Heart left ventricle (tissue), 16 donors: Measurements from ENCODE around the gene TTN. TPM values are rescaled to one million over a fixed set of nuclear protein-coding genes. Genes with fewer than 3 reads are reported as not detected.

Experiments
- ATAC-seq, 4 donors: fragments of 200-7000 bp; cut with Tn5 transposase; one replicate each; pipeline ENCODE4 v1.9.1; 2020 to 2022; ENCODE audit warnings: moderate library complexity in 4 of 4, mild to moderate bottlenecking in 3 of 4, moderate number of reproducible peaks in 1 of 4
- DNase-seq, 5 donors: peaks; one replicate each; pipeline ENCODE4 v3.0.0-alpha.2; 2020
- H3K27ac ChIP-seq, 12 donors: fragments of 200-600 bp; sonication (generic) in 4 of 12; one replicate each; pipeline versions ENCODE4 v1.5.0 to v1.8.0; 2016 to 2022; ENCODE audit warnings: mild to moderate bottlenecking in 2 of 12
- H3K27me3 ChIP-seq, 9 donors: fragments of 200-600 bp; sonication (generic) in 2 of 9; one replicate each; pipeline versions ENCODE4 v1.5.1 to v1.8.0; 2016 to 2022; ENCODE audit warnings: mild to moderate bottlenecking in 3 of 9
- H3K36me3 ChIP-seq, 9 donors: fragments of 200-600 bp; sonication (generic) in 2 of 9; one replicate each; pipeline versions ENCODE4 v1.5.0 to v1.8.0; 2018 to 2022; ENCODE audit warnings: mild to moderate bottlenecking in 2 of 9
- H3K4me1 ChIP-seq, 12 donors: fragments of 200-600 bp; sonication (generic) in 4 of 12; one replicate each; pipeline versions ENCODE4 v1.5.0 to v1.8.0; 2016 to 2022; ENCODE audit warnings: mild to moderate bottlenecking in 3 of 12
- H3K4me3 ChIP-seq, 12 donors: fragments of 200-600 bp; sonication (generic) in 4 of 12; one replicate each; pipeline versions ENCODE4 v1.5.0 to v1.8.0; 2017 to 2022; ENCODE audit warnings: mild to moderate bottlenecking in 9 of 12, moderate library complexity in 4 of 12
- H3K9me3 ChIP-seq, 12 donors: fragments of 200-600 bp; sonication (generic) in 4 of 12; one replicate each; pipeline versions ENCODE4 v1.5.0 to v1.8.0; 2016 to 2022; ENCODE audit warnings: mild to moderate bottlenecking in 1 of 12
- POLR2A ChIP-seq, 2 donors: fragments of 450-650 bp; IDR thresholded peaks; one replicate each; pipeline ENCODE4 v1.6.1; 2017; ENCODE audit warnings: antibody characterized with exemption in 2 of 2, mild to moderate bottlenecking in 2 of 2, moderate library complexity in 2 of 2
- WGBS, 4 donors: extraction: QIAGEN DNeasy Blood & Tissue Kit in 2 of 4; methylation state at CpG; one replicate each; pipeline versions ENCODE4 v1.1.5 to v1.1.7; 2013 to 2018; 5-methylcytosine and 5-hydroxymethylcytosine counted together
- intact Hi-C, 10 donors: fragments of 100-400 bp; cut with DNase I; formaldehyde crosslinking; loops; one replicate each; pipeline versions ENCODE4 v1.11.1 to v1.14.2; 2022
- polyA plus RNA-seq, 2 donors: library from polyadenylated mRNA; stranded (reverse); fragments of 200-250 nt; gene quantifications; one replicate each; pipeline ENCODE4 v1.2.3, GENCODE V29; 2013
- total RNA-seq, 9 donors: library from RNA; depleted of rRNA in 2 of 9; stranded (reverse); fragments of >200 nt in 2 of 9; fragmentation: NEBNext Ultra II Directional in 3 of 9; extraction: Animal tissue kit (Norgen Biotek cat#: 25700) in 3 of 9; gene quantifications; one replicate each; pipeline versions ENCODE4 v1.1.0 to v1.2.4, GENCODE V29; 2016 to 2023
- TF ChIP-seq, protein P1 (sequence below), 12 donors: fragments of 200-600 bp; sonication (generic) in 4 of 12; IDR thresholded peaks; one replicate each; pipeline versions ENCODE4 v1.5.0 to v1.8.0; 2018 to 2022; ENCODE audit warnings: antibody characterized with exemption in 12 of 12, mild to moderate bottlenecking in 5 of 12
- donor health status: ischemic (EF 13 %, LVEDD 7.1; RV severe dilation, severe dysfunction).
- donor health status: healthy with polysubstance abuse.
- donor health status: DM: no; HTN: yes; CAD: no.
- donor health status: DM: no; HTN: no; CAD: no.
- donor health status: ischemic (EF 25% LVEDD 6.9; RV normal size, moderate dysfunction).
- donor health status: ischemic (EF 25% LVEDD 5.7; RV mildly dilated, moderate dysfunction).
- donor health status: healthy.
- donor health status: DM: yes; HTN: yes; CAD: no.
- donor health status: ischemic (EF 35%, LVEDD 5.7; RV mildly dilated, moderate dysfunction).
- donor health status: nonischemic (EF 11% LVEDD 7.7; RV severe dilation, severe dysfunction).
- donor health status: DM: yes; HTN: yes; CAD: no.
- donor health status: PGD.
- donor health status: ischemic (EF 29% LVEDD 5.4; RV normal size, mild dysfunction).
- donor health status: nonischemic (EF 23%, LVEDD 6.1; RV moderate dilation, normal function).

Gene TTN
- total and polyA plus RNA-seq, 11 donors, result 136 to 4,653 (median 3,379) TPM

DNA sequence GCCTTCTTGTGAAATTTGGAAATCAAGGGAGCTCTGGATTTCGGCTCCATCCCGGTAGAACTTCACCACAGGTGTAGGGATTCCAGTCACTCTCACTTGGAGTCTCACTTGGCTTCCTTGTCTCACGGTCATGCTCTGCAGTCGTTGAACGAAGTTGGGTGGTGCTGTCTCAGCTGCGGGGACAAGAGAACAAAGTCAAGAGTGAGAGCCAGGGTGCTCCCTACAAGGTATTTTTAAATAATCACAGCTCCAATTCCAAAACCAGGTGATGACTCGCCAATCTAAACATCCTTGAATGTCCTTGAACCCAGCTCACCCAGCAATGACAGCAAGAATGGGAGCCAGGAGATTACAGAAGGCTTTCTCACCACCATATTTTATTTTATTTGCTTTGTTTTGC lies 6.7 kb downstream of the TTN start:
- intact Hi-C loops, result loop anchor here in 2 of 10 donors (2.0 to 10.0 kb wide), 2 partner anchors 64 to 112 kb away; no protein-coding TSS in a partner anchor
- Histone ChIP-seq H3K4me1 (peaks cover 0 to 20% (median 0%) of the 10 kb centered on the region in 12 donors), H3K27ac (peak overlapping the region; percentile 21 to 97 (median 84)), H3K36me3 (peaks cover 0 to 90% (median 55%) of the 10 kb centered on the region in 9 donors), H3K9me3 (peaks cover 0 to 11% (median 0%) of the 10 kb centered on the region in 12 donors), H3K4me3 (peak overlapping the region in 10 of 12 donors; percentile 9 to 66 (median 56)), H3K27me3 (no peaks in the 10 kb centered on the region)
- DNase-seq (peak in 2 of 5 donors; percentile 19 to 27), ATAC-seq (peak; percentile 45 to 66 (median 56))
- peak; percentile 10 to 15 for TF ChIP-seq POLR2A (IDR thresholded peaks at IDR 0.05)
- TF ChIP-seq, protein P1, sequence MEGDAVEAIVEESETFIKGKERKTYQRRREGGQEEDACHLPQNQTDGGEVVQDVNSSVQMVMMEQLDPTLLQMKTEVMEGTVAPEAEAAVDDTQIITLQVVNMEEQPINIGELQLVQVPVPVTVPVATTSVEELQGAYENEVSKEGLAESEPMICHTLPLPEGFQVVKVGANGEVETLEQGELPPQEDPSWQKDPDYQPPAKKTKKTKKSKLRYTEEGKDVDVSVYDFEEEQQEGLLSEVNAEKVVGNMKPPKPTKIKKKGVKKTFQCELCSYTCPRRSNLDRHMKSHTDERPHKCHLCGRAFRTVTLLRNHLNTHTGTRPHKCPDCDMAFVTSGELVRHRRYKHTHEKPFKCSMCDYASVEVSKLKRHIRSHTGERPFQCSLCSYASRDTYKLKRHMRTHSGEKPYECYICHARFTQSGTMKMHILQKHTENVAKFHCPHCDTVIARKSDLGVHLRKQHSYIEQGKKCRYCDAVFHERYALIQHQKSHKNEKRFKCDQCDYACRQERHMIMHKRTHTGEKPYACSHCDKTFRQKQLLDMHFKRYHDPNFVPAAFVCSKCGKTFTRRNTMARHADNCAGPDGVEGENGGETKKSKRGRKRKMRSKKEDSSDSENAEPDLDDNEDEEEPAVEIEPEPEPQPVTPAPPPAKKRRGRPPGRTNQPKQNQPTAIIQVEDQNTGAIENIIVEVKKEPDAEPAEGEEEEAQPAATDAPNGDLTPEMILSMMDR (IDR thresholded peaks at IDR 0.05), result no peak
- 47 to 89% (median 67%) methylated on average over 7 of the region's 7 CpGs for WGBS, 4 donors

DNA sequence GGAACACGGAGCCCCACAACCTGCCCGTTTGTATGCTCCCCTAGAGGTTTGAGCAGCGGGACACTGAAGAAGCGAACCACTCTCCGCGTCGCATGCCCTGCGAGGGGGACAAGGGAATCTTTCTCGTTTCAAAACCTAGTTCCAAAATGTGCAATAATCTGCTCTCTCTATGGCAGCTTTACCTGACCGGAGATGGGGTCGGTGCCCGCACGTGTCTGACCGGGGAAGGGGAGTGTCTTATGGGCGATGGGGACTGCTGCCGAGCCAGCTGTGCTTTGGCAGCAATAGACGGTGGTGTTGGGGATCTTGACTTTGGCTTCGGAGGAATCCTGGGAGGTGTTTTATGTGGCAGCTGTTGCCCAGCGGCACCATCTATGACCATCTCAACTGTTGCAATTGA lies 7.9 kb downstream of the TTN start:
- Histone ChIP-seq H3K36me3 (peaks cover 0 to 98% (median 64%) of the 10 kb centered on the region in 9 donors), H3K27me3 (no peaks in the 10 kb centered on the region), H3K4me3 (peak overlapping the region in 9 of 12 donors; percentile 1 to 66 (median 51)), H3K9me3 (peaks cover 0 to 11% (median 0%) of the 10 kb centered on the region in 12 donors), H3K27ac (peak overlapping the region in 8 of 12 donors; percentile 81 to 97 (median 88)), H3K4me1 (peaks cover 0 to 29% (median 0%) of the 10 kb centered on the region in 12 donors)
- 63 to 77% (median 68%) methylated on average over 14 to 19 of the region's 19 CpGs for WGBS, 4 donors
- TF ChIP-seq POLR2A (IDR thresholded peaks at IDR 0.05), result no peak
- TF ChIP-seq, protein P1 (IDR thresholded peaks at IDR 0.05), result no peak
- intact Hi-C loops, result loop anchor here in 4 of 10 donors (5.0 to 10.0 kb wide), 3 partner anchors 98 to 335 kb away; no protein-coding TSS in a partner anchor
- DNase-seq (peak in 2 of 5 donors; percentile 17 to 34), ATAC-seq (peak in 3 of 4 donors; percentile 1 to 33 (median 6))

- H3K36me3 ChIP-seq, result peaks cover 0 to 100% (median 65%) of the 10 kb centered on the region in 9 donors
- no peak for ATAC-seq
- peak overlapping the region in 1 of 12 donors; percentile 10 for H3K4me3 ChIP-seq
- intact Hi-C loops, result loop anchor here in 8 of 10 donors (1.0 to 10.0 kb wide), 6 partner anchors 101 to 339 kb away; no protein-coding TSS in a partner anchor
- peaks cover 0 to 50% (median 2%) of the 10 kb centered on the region in 12 donors for H3K4me1 ChIP-seq
- peaks cover 0 to 11% (median 0%) of the 10 kb centered on the region in 12 donors for H3K9me3 ChIP-seq
- 70 to 84% (median 81%) methylated on average over 2 of the region's 2 CpGs for WGBS, 4 donors
- DNase-seq, result no peak
- H3K27ac ChIP-seq, result no peak overlapping the region
- no peaks in the 10 kb centered on the region for H3K27me3 ChIP-seq
- no peak for TF ChIP-seq POLR2A (IDR thresholded peaks at IDR 0.05)
- TF ChIP-seq, protein P1 (IDR thresholded peaks at IDR 0.05), result peak; percentile 47 to 80 (median 65)
Observed at GRCh38 chr2:178796079-178796677, 11.0 kb downstream of the TTN start.

DNA sequence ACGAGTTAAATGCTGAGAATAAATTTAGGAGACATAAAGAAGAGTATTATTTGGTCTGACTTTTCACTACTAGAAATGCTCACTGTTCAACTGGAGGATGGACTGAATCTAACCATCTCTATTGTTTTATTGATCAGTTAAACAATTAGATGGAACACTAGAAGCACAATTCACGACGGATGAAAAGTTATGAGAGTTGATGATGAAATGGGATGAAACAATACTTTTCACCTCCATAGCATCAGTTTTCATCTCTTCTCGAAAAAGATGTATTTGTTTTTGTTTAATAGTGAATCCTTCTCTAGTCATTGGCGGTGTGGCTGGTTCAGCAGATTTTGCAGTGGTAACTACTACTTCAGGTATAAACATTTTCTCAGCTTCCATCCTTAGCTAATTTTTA lies 19.3 kb downstream of the TTN start:
- intact Hi-C loops, result no loop called here

More for the DNA sequence above, 19.3 kb downstream of the TTN start:
- Histone ChIP-seq H3K36me3 (peaks cover 0 to 100% (median 70%) of the 10 kb centered on the region in 9 donors), H3K27me3 (no peaks in the 10 kb centered on the region), H3K4me3 (no peak overlapping the region), H3K9me3 (no peaks in the 10 kb centered on the region), H3K27ac (no peak overlapping the region), H3K4me1 (peaks cover 0 to 48% (median 0%) of the 10 kb centered on the region in 12 donors)
- no peak for TF ChIP-seq POLR2A (IDR thresholded peaks at IDR 0.05)
- TF ChIP-seq, protein P1 (IDR thresholded peaks at IDR 0.05), result no peak
- ATAC-seq, result no peak
- DNase-seq, result no peak
- 56 to 69% (median 64%) methylated on average over 5 of the region's 5 CpGs for WGBS, 4 donors
